ENCODE measurements around the gene MYEOV.

GRCh38 chr11:69319255-69320106, 25.5 kb downstream of the MYEOV start:
- TF ChIP-seq ZNF596 (tag by site-specific recombination; IDR thresholded peaks at IDR 0.05) (no peak), CTCF (tag by site-specific recombination; IDR thresholded peaks at IDR 0.05) (no peak), ZNF341 (tag by site-specific recombination; IDR thresholded peaks at IDR 0.05; ENCODE audit: low read depth) (no peak), REST (tag by site-specific recombination; IDR thresholded peaks at IDR 0.05) (no peak), ZBTB17 (tag by site-specific recombination; IDR thresholded peaks at IDR 0.05) (no peak), ZNF121 (tag by site-specific recombination; IDR thresholded peaks at IDR 0.05) (no peak), ZBTB11 (tag by site-specific recombination; conservative IDR thresholded peaks at IDR 0.05; ENCODE audit: low read depth) (no peak)

All from HEK293 (cell line).